UCSD-AML1 (cell line): Measurements from ENCODE around the gene KRTAP1-5.
"Not testable (repeated sequence)": the region's sequence is repeated elsewhere in the genome, so short reads cannot be mapped to it uniquely, and the experiment has no call there.

ENCODE experiments used
- DNase-seq: peaks from one replicate; lab custom pipeline; 2025; ENCODE audit not compliant: unreplicated experiment; lab: John Stamatoyannopoulos, UW

Gene KRTAP1-5

GRCh38 chr17:41049110-41049509, 22.1 kb upstream of the KRTAP1-5 start:
- DNase-seq = no peak

GRCh38 chr17:41048441-41048840, 21.4 kb upstream of the KRTAP1-5 start:
- DNase-seq = no peak

DNA sequence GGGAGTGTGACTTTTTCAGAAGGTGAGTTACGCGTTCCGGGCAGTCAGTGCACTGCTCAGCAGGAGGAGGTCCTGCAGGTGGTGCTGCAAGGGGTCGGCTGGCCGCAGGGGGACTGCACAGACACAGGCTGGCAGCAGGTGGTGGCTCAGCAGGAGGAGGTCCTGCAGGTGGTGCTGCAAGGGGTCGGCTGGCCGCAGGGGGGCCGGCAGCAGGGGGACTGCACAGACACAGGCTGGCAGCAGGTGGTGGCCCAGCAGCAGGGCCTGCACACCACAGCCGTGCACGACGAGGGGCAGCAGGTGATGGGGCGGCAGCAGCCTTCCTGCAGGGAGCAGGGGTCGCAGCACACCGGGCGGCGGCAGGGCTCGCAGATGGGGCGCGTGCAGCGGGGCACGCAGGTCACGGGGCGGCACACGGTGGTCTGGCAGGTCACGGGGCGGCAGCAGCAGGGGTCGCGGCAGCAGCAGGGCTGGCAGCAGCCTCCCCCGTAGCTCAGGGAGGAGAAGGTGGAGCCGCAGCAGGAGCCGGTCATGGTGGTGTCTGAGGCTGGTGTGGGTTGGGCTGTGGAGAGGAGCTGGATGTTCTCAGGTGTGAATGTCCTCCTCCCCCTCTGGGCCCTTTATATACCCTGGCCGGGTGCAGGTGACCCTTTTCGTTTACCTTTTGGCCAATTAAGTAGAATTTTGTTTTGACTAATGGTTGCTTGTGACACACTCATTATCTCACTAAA, 19.9 kb upstream of the KRTAP1-5 start, which contains the start of gene KRTAP2-1:
KRTAP2-1 (minus strand) TSS at position 582 of the 731 bp plus-strand sequence; CDS start at position 533, 49 bp downstream.
- not testable (repeated sequence) for DNase-seq

DNA sequence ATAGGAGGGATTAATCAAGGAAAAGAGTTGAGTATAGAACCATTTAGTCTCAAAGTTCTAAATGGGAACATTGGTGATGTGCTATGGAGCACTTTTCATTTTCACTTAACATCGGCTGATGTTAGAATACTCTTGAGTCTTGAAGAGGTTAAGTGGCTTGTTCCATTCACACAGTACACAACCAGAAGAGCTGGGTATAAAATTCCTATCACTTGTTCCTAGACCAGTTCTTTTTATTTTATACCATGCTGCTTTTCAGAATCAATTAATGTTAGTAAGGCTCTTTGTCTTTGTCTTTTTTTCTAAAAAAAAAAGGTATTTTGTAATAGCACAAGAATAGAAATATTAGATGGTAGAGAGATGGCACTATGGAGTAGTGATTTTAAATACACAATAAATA, 15.9 kb upstream of the KRTAP1-5 start:
- DNase-seq = no peak

- DNase-seq = not testable (repeated sequence)
Observed at GRCh38 chr17:41040783-41041571, 14.0 kb upstream of the KRTAP1-5 start, which contains the start of gene KRTAP1-1. Gene KRTAP1-1, minus strand, starts transcription at chr17:41041450. Its CDS starts 53 bp downstream, at chr17:41041397.

GRCh38 chr17:41037853-41038350, 10.9 kb upstream of the KRTAP1-5 start:
- DNase-seq = no peak

GRCh38 chr17:41034346-41034935, 7.4 kb upstream of the KRTAP1-5 start, which contains the start of gene KRTAP1-3:
Gene KRTAP1-3, minus strand, starts transcription at chr17:41034874. Its CDS starts 53 bp downstream, at chr17:41034821.
- DNase-seq = not testable (repeated sequence)

- DNase-seq = no peak
Observed at GRCh38 chr17:41029633-41030245, 2.7 kb upstream of the KRTAP1-5 start, which contains the start of gene KRTAP1-4. Gene KRTAP1-4, minus strand, starts transcription at chr17:41030195. Its CDS starts 117 bp downstream, at chr17:41030078.

DNA sequence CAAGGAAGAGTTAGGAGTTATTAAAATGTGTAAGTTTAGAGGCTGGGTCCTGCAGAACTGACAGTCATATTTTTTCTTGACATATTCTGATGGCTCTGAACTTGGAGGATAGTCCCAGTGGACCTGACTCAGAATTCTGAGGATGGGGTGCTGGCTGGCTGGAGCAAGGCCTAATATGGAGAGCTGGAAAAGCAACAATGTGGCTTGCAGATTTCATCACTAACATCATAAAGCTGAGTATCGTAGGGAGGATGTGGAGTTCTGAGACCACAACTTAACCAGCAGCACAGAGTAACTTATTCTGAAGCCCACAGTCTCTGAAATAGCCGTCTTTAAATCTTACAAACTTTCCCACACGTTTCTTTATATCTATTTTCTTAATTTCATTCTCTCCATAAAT, 2.3 kb downstream of the KRTAP1-5 start:
- no peak for DNase-seq

DNA sequence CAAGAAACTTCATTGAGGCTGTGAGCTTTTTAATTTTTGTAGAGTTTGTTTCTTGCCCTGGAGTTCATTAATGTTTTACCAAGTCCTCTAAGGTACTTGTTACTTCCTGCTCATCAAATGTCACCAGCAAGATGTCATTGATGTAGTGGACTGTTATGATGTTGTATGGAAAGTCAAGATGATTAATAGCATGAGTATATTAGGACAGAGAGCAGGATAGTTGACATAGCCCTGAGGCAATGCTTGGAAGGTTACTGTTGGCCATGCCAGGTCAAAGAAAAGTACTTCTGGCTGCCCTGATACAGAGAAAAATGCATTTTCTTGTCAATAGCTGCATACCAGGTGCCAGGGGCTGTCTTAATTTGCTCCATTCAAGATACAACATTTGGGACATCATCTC, 6.7 kb downstream of the KRTAP1-5 start:
- DNase-seq = no peak

- no peak for DNase-seq
Observed at GRCh38 chr17:41019415-41019814, 7.6 kb downstream of the KRTAP1-5 start.

GRCh38 chr17:41018541-41018940, 8.5 kb downstream of the KRTAP1-5 start:
- no peak for DNase-seq

GRCh38 chr17:41016578-41017215, 10.3 kb downstream of the KRTAP1-5 start:
- DNase-seq = no peak

GRCh38 chr17:41015454-41015853, 11.6 kb downstream of the KRTAP1-5 start:
- no peak for DNase-seq

DNA sequence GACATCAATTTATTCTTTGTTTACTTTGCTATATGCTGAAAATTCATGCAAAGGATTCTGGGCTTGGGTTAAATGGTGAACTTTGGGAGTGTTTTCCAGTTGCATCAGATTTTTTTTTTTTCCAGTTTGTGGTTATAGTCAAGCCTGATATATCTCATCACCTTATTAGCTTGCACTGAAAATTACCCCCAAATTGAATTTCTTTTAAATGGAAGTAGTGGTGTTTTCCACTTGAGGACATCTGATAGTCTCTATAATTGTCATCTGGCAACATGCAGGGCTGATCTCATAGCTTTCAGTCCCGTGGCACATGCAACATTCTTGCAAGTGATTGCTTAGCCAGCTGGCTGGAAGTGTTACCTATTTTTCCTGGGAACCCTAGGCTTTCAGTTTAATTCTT, 13.4 kb downstream of the KRTAP1-5 start:
- no peak for DNase-seq

GRCh38 chr17:41013181-41013580, 13.8 kb downstream of the KRTAP1-5 start:
- no peak for DNase-seq

DNA sequence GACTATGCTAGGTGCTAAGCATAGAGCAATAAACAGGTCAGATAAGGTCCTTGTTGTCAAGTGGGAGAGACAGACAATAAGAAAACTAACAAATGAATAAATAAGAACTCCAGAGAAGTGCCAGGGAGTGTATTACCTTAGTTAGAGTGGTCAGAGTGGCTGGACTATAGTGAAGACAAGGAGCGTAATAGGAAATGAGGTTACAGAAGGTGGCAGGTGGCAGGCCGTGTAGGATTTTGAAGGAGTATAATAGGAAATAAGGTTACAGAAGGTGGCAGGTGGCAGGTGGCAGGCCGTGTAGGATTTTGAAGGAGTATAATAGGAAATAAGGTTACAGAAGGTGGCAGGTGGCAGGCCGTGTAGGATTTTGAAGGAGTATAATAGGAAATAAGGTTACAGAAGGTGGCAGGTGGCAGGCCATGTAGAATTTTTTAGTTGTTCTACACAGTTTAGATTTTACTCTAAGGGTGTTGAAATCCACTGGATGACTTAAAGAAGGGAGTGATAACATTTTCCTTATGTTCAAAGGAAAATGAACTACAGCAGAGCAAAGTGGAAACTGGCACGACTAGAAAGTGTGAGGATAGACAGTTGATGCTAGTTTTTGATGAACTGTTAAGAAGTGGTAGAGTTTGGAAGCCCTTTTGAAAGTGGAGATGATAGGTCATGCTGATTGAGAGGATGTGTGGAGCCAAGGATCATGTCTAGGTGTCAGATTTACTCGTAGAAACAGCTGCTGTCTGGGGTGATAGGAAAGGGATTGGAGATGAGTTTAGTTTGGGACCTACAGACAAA, 14.5 kb downstream of the KRTAP1-5 start:
- no peak for DNase-seq

DNA sequence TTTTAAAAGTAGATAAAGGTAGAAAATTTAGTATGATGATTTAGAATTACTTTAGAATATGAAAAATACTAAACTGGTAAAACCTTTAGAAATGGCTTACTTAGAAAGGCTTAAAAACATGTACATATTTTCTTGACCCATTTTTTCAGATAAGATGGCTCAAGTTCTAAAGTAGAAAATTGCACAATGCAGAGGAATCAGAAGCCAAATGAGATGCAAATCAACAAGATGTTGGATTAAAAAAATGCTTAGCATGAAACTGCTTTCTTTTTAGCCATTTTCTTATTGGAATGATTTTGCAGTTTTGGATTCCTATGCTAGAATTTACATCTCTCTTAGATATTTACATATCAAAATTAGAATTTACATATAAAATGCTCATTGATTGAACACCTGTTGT, 16.6 kb downstream of the KRTAP1-5 start:
- no peak for DNase-seq

- DNase-seq = no peak
Observed at GRCh38 chr17:41009936-41010335, 17.1 kb downstream of the KRTAP1-5 start.
